DLD1 (cell line): ENCODE measurements around the gene REPIN1.
"Not testable (repeated sequence)": the region's sequence is repeated elsewhere in the genome, so short reads cannot be mapped to it uniquely, and the experiment has no call there.

Source experiments
- in situ Hi-C: cut with HindIII; loops from 2 replicates; pipeline ENCODE4 v1.10.0; 2017; ENCODE audit warnings: low sequenced_read_pairs

REPIN1 gene

GRCh38 chr7:150374472-150374871 is 5.8 kb downstream of the REPIN1 start:
- in situ Hi-C loops, result no loop called here

- in situ Hi-C loops, result no loop called here
These were observed 7.3 kb downstream of the REPIN1 start for GRCh38 chr7:150375662-150376521.

GRCh38 chr7:150376560-150376959 is 7.9 kb downstream of the REPIN1 start:
- in situ Hi-C loops, result no loop called here

- in situ Hi-C loops, result no loop called here
These were observed 8.6 kb downstream of the REPIN1 start for GRCh38 chr7:150377196-150377595.

GRCh38 chr7:150377635-150378034 is 9.0 kb downstream of the REPIN1 start:
- in situ Hi-C loops, result no loop called here

GRCh38 chr7:150378115-150378852 is 9.7 kb downstream of the REPIN1 start:
- in situ Hi-C loops, result no loop called here

- in situ Hi-C loops, result no loop called here
These were observed 10.3 kb downstream of the REPIN1 start, which contains the start of gene ZNF775 for GRCh38 chr7:150378853-150379440. TSS of gene ZNF775 (plus strand) at chr7:150379330. CDS start at chr7:150388471, 9,141 bp downstream.

- in situ Hi-C loops, result no loop called here
These were observed 11.1 kb downstream of the REPIN1 start for GRCh38 chr7:150379441-150380379.

- in situ Hi-C loops, result no loop called here
These were observed 11.8 kb downstream of the REPIN1 start for GRCh38 chr7:150380463-150380862.

GRCh38 chr7:150381096-150381495 is 12.5 kb downstream of the REPIN1 start:
- in situ Hi-C loops, result no loop called here

- in situ Hi-C loops, result no loop called here
These were observed 13.1 kb downstream of the REPIN1 start for GRCh38 chr7:150381785-150382122.

- in situ Hi-C loops, result no loop called here
These were observed 13.7 kb downstream of the REPIN1 start for GRCh38 chr7:150382123-150382843.

GRCh38 chr7:150382844-150383225 is 14.2 kb downstream of the REPIN1 start:
- in situ Hi-C loops, result no loop called here

GRCh38 chr7:150383710-150384397 is 15.2 kb downstream of the REPIN1 start:
- in situ Hi-C loops, result no loop called here

GRCh38 chr7:150384406-150385301 is 16.0 kb downstream of the REPIN1 start:
- in situ Hi-C loops, result no loop called here

GRCh38 chr7:150385302-150385723 is 16.7 kb downstream of the REPIN1 start:
- in situ Hi-C loops, result no loop called here

- in situ Hi-C loops, result not testable (repeated sequence)
These were observed 17.3 kb downstream of the REPIN1 start for GRCh38 chr7:150385884-150386283.

GRCh38 chr7:150388306-150388705 is 19.7 kb downstream of the REPIN1 start:
- in situ Hi-C loops, result no loop called here
